Endothelial cell of umbilical vein (primary cell): ENCODE data around the gene LHFPL4. TPM values are rescaled to one million over a fixed set of nuclear protein-coding genes. Genes with fewer than 3 reads are reported as not detected.

Source experiments
- BruUV-seq: library from RNA; stranded (reverse); fragments of 400-500 nt; replicated peaks from 2 replicates; lab custom pipeline; 2021; lab: Mats Ljungman, UMichigan
- CTCF ChIA-PET: fragments of 300-600, 350-600 bp; sonication (Branson Sonifier 250); formaldehyde crosslinking; loops from one replicate; lab custom pipeline; 2021; ENCODE audit warnings: antibody characterized with exemption, inconsistent platforms; lab: Charles Lee
- POLR2A ChIA-PET: fragments of 300-600, 350-600 bp; sonication (Branson Sonifier 250); formaldehyde crosslinking; loops from one replicate; lab custom pipeline; 2021; ENCODE audit warnings: antibody characterized with exemption, inconsistent platforms; lab: Charles Lee
- DNase-seq: peaks from one replicate; pipeline ENCODE4 v3.0.0-alpha.2; 2011; ENCODE audit warnings: low read depth, low spot score
- FAIRE-seq: peaks from 2 replicates; lab custom pipeline; 2011; peaks lifted over from hg19 to GRCh38; lab: Jason Lieb, UNC
- H2AFZ ChIP-seq: 2 replicates; pipeline ENCODE4 v1.6.0; 2012; ENCODE audit warnings: low read depth, low read length, control low read depth, inconsistent platforms
- H3K27ac ChIP-seq: 2 replicates; pipeline ENCODE4 v1.5.1; 2011; ENCODE audit warnings: low read depth, mild to moderate bottlenecking, control low read depth, low read length, moderate library complexity; ENCODE audit not compliant: insufficient read depth
- H3K27me3 ChIP-seq, 2 experiments: 2 replicates each; pipeline versions ENCODE4 v1.6.0 to v1.6.1; 2011; ENCODE audit warnings: low read length in 2 of 2, mixed read lengths in 1 of 2; ENCODE audit not compliant: control insufficient read depth in 2 of 2, insufficient read depth in 2 of 2
- H3K36me3 ChIP-seq, 2 experiments: 2 replicates in 1 of 2; 3 replicates in 1 of 2; pipeline ENCODE4 v1.5.1; 2011; ENCODE audit warnings: low read length in 2 of 2, mild to moderate bottlenecking in 1 of 2, moderate library complexity in 1 of 2; ENCODE audit not compliant: control insufficient read depth in 2 of 2, insufficient read depth in 2 of 2; ENCODE audit errors: extremely low read depth in 1 of 2
- H3K4me1 ChIP-seq: 3 replicates; pipeline ENCODE4 v1.5.1; 2011; ENCODE audit warnings: mild to moderate bottlenecking, low read length; ENCODE audit not compliant: control insufficient read depth, insufficient read depth; ENCODE audit errors: extremely low read depth
- H3K4me2 ChIP-seq: 2 replicates; pipeline ENCODE4 v1.6.1; 2011; ENCODE audit warnings: low read length, control low read depth, mixed read lengths; ENCODE audit not compliant: insufficient read depth
- H3K4me3 ChIP-seq, 3 experiments: fragments of 200-600 bp in 1 of 3; sonication (generic), shearing (Covaris generic) in 1 of 3; replicated peaks in 1 of 3; 2 replicates each; pipeline ENCODE4 v1.5.1; 2011 to 2016; ENCODE audit warnings: control low read depth in 3 of 3, low read length in 3 of 3, mild to moderate bottlenecking in 2 of 3, inconsistent platforms in 1 of 3, low read depth in 1 of 3, moderate library complexity in 1 of 3; ENCODE audit not compliant: insufficient read depth in 1 of 3
- H3K79me2 ChIP-seq: 2 replicates; pipeline ENCODE4 v1.6.0; 2012; ENCODE audit warnings: low read length, inconsistent platforms; ENCODE audit not compliant: control insufficient read depth, insufficient read depth
- H3K9ac ChIP-seq: replicated peaks from 2 replicates; pipeline ENCODE3; 2011; ENCODE audit warnings: low read length, control low read depth; ENCODE audit not compliant: insufficient read depth; ENCODE audit errors: extremely low read depth
- H3K9me1 ChIP-seq: replicated peaks from 3 replicates; pipeline ENCODE4 v1.6.0; 2011; ENCODE audit warnings: mild to moderate bottlenecking, low read length; ENCODE audit not compliant: control insufficient read depth, insufficient read depth; ENCODE audit errors: extremely low read depth
- H3K9me3 ChIP-seq: replicated peaks from 2 replicates; pipeline ENCODE4 v1.5.1; 2012; ENCODE audit warnings: low read length, inconsistent platforms; ENCODE audit not compliant: control insufficient read depth, insufficient read depth
- H4K20me1 ChIP-seq: replicated peaks from 2 replicates; pipeline ENCODE3; 2011; ENCODE audit warnings: mild to moderate bottlenecking, low read length; ENCODE audit not compliant: control insufficient read depth, insufficient read depth; ENCODE audit errors: extremely low read depth
- CTCF ChIP-seq, 2 donors: IDR thresholded peaks; 1 replicate in 1 of 2; 2 replicates in 1 of 2; pipeline ENCODE4 v1.5.1; 2011; ENCODE audit warnings: low read length in 2 of 2, mild to moderate bottlenecking in 2 of 2, moderate library complexity in 2 of 2, control low read depth in 1 of 2, inconsistent platforms in 1 of 2, low read depth in 1 of 2; ENCODE audit not compliant: insufficient read depth in 1 of 2; ENCODE audit errors: extremely low read depth in 1 of 2
- EZH2 ChIP-seq: IDR thresholded peaks from 2 replicates; pipeline ENCODE4 v1.6.1; 2012; ENCODE audit warnings: borderline replicate concordance, low read depth, mild to moderate bottlenecking, moderate library complexity, low read length, inconsistent platforms; ENCODE audit not compliant: severe bottlenecking
- GATA2 ChIP-seq: IDR thresholded peaks from 2 replicates; pipeline ENCODE4 v1.7.0; 2011; ENCODE audit warnings: low read depth, mild to moderate bottlenecking, moderate library complexity, mixed read lengths, low read length; ENCODE audit not compliant: insufficient read length, insufficient read depth
- JUN ChIP-seq: IDR thresholded peaks from 2 replicates; pipeline ENCODE4 v1.6.1; 2011; ENCODE audit warnings: borderline replicate concordance, low read depth; ENCODE audit not compliant: insufficient read length, insufficient read depth
- MAX ChIP-seq: IDR thresholded peaks from 2 replicates; pipeline ENCODE4 v1.6.1; 2011; ENCODE audit not compliant: insufficient read depth, insufficient read length
- MYC ChIP-seq: IDR thresholded peaks from one replicate; pipeline ENCODE4 v1.6.1; 2011; ENCODE audit warnings: mild to moderate bottlenecking, low read depth, low read length
- POLR2A ChIP-seq: IDR thresholded peaks from 2 replicates; pipeline ENCODE4 v1.6.1; 2012; ENCODE audit warnings: low read depth, mild to moderate bottlenecking, control low read depth, low read length
- POLR2AphosphoS5 ChIP-seq: IDR thresholded peaks from 2 replicates; pipeline ENCODE4 v1.6.1; 2012; ENCODE audit warnings: low read depth, mild to moderate bottlenecking, control low read depth, low read length, moderate library complexity; ENCODE audit not compliant: insufficient read depth
- dilution Hi-C: fragments of 300-500 bp; cut with MboI; formaldehyde crosslinking; loops from one replicate; pipeline ENCODE4 v1.15.0; 2019; ENCODE audit warnings: low sequenced_read_pairs; ENCODE audit not compliant: extremely low pct_ligation_motif_present
- intact Hi-C: fragments of 100-400 bp; cut with micrococcal nuclease; formaldehyde crosslinking; loops from one replicate; pipeline ENCODE4 v1.10.0; 2022
- polyA plus RNA-seq, 4 experiments: library from polyadenylated mRNA; depleted of rRNA in 3 of 4; stranded (reverse) in 3 of 4; unstranded in 1 of 4; fragments of >200 nt; gene quantifications; 2 replicates each; pipeline versions ENCODE4 v1.2.1 to v1.2.3, GENCODE V29; 2011 to 2012; ENCODE audit warnings: missing spikeins in 1 of 4
- total RNA-seq: library from RNA; stranded (reverse); gene quantifications from 2 replicates; pipeline ENCODE4 v1.2.3, GENCODE V29; 2021

The LHFPL4 gene
- total and polyA plus RNA-seq, 2 donors (not counting 3 experiments of a cell fraction or from before 2014, with no cell fraction given): not detected

- DNase-seq: no peak
These were observed 101.2 kb downstream of the LHFPL4 start for GRCh38 chr3:9452417-9452816.

GRCh38 chr3:9450991-9451390, 102.6 kb downstream of the LHFPL4 start:
- Histone ChIP-seq H3K36me3 (peaks cover 27 to 58% of the 10 kb centered on the region in 2 experiments), H2AFZ (no peak overlapping the region), H3K79me2 (peaks cover 24% of the 10 kb centered on the region), H3K4me3 (no peak overlapping the region), H3K4me2 (no peak overlapping the region), H3K4me1 (no peaks in the 10 kb centered on the region), H3K9ac (no peak overlapping the region), H3K27ac (no peak overlapping the region), H3K9me3 (no peaks in the 10 kb centered on the region), H4K20me1 (peaks cover 3% of the 10 kb centered on the region), H3K9me1 (no peaks in the 10 kb centered on the region), H3K27me3 (no peaks in the 10 kb centered on the region)
- DNase-seq (no peak), FAIRE-seq (no peak)
- dilution Hi-C loops (no loop called here), intact Hi-C loops (no loop called here)
- BruUV-seq: no TSS peak
- POLR2A ChIA-PET: no interaction called here
- TF ChIP-seq JUN (no peak), MYC (no peak), GATA2 (no peak), MAX (no peak), POLR2A (no peak), POLR2AphosphoS5 (no peak), EZH2 (no peak), CTCF (IDR thresholded peaks at IDR 0.05; ENCODE audit: extremely low read depth in 1 of 2, insufficient read depth in 1 of 2, low read depth in 1 of 2, low read length in 2 of 2) (no peak)
- CTCF ChIA-PET: interaction anchor here (1.0 kb wide), 1 partner anchor 10 kb away, joined by 3 read pairs; no protein-coding TSS in a partner anchor

More at GRCh38 chr3:9452417-9452816, 101.2 kb downstream of the LHFPL4 start:
- Histone ChIP-seq H4K20me1 (peaks cover 3% of the 10 kb centered on the region), H3K9ac (no peak overlapping the region), H3K4me2 (no peak overlapping the region), H3K9me1 (no peaks in the 10 kb centered on the region), H3K36me3 (peaks cover 19 to 50% of the 10 kb centered on the region in 2 experiments), H3K9me3 (no peaks in the 10 kb centered on the region), H2AFZ (no peak overlapping the region), H3K79me2 (peaks cover 26% of the 10 kb centered on the region), H3K4me1 (no peaks in the 10 kb centered on the region), H3K27ac (no peak overlapping the region), H3K27me3 (no peaks in the 10 kb centered on the region), H3K4me3 (no peak overlapping the region)
- no peak for FAIRE-seq
- dilution Hi-C loops: no loop called here
- ChIA-PET CTCF (interaction anchor here (0.7 to 1.5 kb wide), 3 partner anchors 11 to 99 kb away, joined by 4 to 7 read pairs (median 4); no protein-coding TSS in a partner anchor), POLR2A (interaction anchor here (0.7 kb wide), 1 partner anchor 60 kb away, joined by 7 read pairs; no protein-coding TSS in a partner anchor)
- intact Hi-C loops: no loop called here
- BruUV-seq: no TSS peak
- TF ChIP-seq CTCF (IDR thresholded peaks at IDR 0.05; ENCODE audit: extremely low read depth in 1 of 2, insufficient read depth in 1 of 2, low read depth in 1 of 2, low read length in 2 of 2) (no peak), POLR2A (no peak)
